Measurements from ENCODE around the gene LGALS16.

GRCh38 chr19:39695759-39696158 is 40.0 kb downstream of the LGALS16 start:
- TF ChIP-seq ATF7 (IDR thresholded peaks at IDR 0.05; ENCODE audit: low read depth) = no peak
- no peak for TF ChIP-seq ZNF217 (IDR thresholded peaks at IDR 0.05)
- TF ChIP-seq, protein P1, sequence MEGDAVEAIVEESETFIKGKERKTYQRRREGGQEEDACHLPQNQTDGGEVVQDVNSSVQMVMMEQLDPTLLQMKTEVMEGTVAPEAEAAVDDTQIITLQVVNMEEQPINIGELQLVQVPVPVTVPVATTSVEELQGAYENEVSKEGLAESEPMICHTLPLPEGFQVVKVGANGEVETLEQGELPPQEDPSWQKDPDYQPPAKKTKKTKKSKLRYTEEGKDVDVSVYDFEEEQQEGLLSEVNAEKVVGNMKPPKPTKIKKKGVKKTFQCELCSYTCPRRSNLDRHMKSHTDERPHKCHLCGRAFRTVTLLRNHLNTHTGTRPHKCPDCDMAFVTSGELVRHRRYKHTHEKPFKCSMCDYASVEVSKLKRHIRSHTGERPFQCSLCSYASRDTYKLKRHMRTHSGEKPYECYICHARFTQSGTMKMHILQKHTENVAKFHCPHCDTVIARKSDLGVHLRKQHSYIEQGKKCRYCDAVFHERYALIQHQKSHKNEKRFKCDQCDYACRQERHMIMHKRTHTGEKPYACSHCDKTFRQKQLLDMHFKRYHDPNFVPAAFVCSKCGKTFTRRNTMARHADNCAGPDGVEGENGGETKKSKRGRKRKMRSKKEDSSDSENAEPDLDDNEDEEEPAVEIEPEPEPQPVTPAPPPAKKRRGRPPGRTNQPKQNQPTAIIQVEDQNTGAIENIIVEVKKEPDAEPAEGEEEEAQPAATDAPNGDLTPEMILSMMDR (IDR thresholded peaks at IDR 0.05 in 2 of 3, conservative IDR thresholded peaks at IDR 0.05 in 1 of 3; ENCODE audit: control insufficient read depth in 2 of 3, extremely low read depth in 1 of 3, insufficient read depth in 1 of 3, low read depth in 3 of 3, low read length in 3 of 3) = no peak
- TF ChIP-seq FOXM1 (IDR thresholded peaks at IDR 0.05; ENCODE audit: low read depth, low read length) = no peak
- TF ChIP-seq CBX3 (IDR thresholded peaks at IDR 0.05; ENCODE audit: borderline replicate concordance, low read depth) = no peak
- TF ChIP-seq CBX5 (IDR thresholded peaks at IDR 0.05; ENCODE audit: low read depth) = no peak
- no peak for TF ChIP-seq SIN3A (IDR thresholded peaks at IDR 0.05; ENCODE audit: low read depth, low read length)
- no peak for TF ChIP-seq ZNF274 (IDR thresholded peaks at IDR 0.05; ENCODE audit: insufficient read depth, insufficient read length)
- no peak for TF ChIP-seq TBL1XR1 (IDR thresholded peaks at IDR 0.05; ENCODE audit: low read depth, low read length)
- TF ChIP-seq ZBTB40 (IDR thresholded peaks at IDR 0.05; ENCODE audit: borderline replicate concordance) = no peak
- TF ChIP-seq, protein P2, sequence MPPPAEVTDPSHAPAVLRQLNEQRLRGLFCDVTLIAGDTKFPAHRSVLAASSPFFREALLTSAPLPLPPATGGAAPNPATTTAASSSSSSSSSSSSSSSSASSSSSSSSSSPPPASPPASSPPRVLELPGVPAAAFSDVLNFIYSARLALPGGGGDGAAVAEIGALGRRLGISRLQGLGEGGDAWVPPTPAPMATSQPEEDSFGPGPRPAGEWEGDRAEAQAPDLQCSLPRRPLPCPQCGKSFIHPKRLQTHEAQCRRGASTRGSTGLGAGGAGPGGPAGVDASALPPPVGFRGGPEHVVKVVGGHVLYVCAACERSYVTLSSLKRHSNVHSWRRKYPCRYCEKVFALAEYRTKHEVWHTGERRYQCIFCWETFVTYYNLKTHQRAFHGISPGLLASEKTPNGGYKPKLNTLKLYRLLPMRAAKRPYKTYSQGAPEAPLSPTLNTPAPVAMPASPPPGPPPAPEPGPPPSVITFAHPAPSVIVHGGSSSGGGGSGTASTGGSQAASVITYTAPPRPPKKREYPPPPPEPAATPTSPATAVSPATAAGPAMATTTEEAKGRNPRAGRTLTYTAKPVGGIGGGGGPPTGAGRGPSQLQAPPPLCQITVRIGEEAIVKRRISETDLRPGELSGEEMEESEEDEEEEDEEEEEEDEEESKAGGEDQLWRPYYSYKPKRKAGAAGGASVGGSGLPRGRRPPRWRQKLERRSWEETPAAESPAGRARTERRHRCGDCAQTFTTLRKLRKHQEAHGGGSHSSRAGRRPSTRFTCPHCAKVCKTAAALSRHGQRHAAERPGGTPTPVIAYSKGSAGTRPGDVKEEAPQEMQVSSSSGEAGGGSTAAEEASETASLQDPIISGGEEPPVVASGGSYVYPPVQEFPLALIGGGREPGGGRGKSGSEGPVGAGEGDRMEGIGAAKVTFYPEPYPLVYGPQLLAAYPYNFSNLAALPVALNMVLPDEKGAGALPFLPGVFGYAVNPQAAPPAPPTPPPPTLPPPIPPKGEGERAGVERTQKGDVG (CRISPR knock-in tag; IDR thresholded peaks at IDR 0.05) = no peak
- no peak for TF ChIP-seq EZH2 (IDR thresholded peaks at IDR 0.05; ENCODE audit: borderline replicate concordance, control insufficient read depth, low read depth, low read length)
- TF ChIP-seq SMC3 (IDR thresholded peaks at IDR 0.05; ENCODE audit: borderline replicate concordance, low read length) = no peak
- no peak for TF ChIP-seq POLR2A (IDR thresholded peaks at IDR 0.05; ENCODE audit: low read depth, low read length)

All from GM12878 (cell line).